ENCODE results near the gene CACNB1. TPM values are rescaled to one million over a fixed set of nuclear protein-coding genes. Genes with fewer than 3 reads are reported as not detected.

The CACNB1 gene
- total RNA-seq, 4 donors from 2014 or later: 3.6 to 7.9 (median 5.9) TPM

- Histone ChIP-seq H3K27ac (peak overlapping the region in 3 of 4 donors; percentile 48 to 51 (median 49)), H3K36me3 (no peaks in the 10 kb centered on the region), H3K27me3 (no peaks in the 10 kb centered on the region), H3K9me3 (peaks cover 0 to 4% (median 0%) of the 10 kb centered on the region in 3 donors), H3K4me1 (peaks cover 0 to 39% (median 9%) of the 10 kb centered on the region in 3 donors), H3K4me3 (peak overlapping the region; percentile 25 to 58)
- peak; percentile 17 for ATAC-seq
- no CpG with 5 or more reads among the region's 51 CpGs for WGBS, 2 donors (ENCODE audit: low coverage in 1 of 2)
- TF ChIP-seq CTCF (IDR thresholded peaks at IDR 0.05) (no peak), POLR2AphosphoS5 (IDR thresholded peaks at IDR 0.05) (no peak), POLR2A (IDR thresholded peaks at IDR 0.05) (no peak), EP300 (IDR thresholded peaks at IDR 0.05) (no peak)
Observed at GRCh38 chr17:39165178-39165840, 32.2 kb downstream of the CACNB1 start.

- peak; percentile 97 for ATAC-seq
Observed at GRCh38 chr17:39164675-39165143, 32.8 kb downstream of the CACNB1 start.

GRCh38 chr17:39161962-39162361, 35.5 kb downstream of the CACNB1 start:
- H3K36me3 ChIP-seq: no peaks in the 10 kb centered on the region
- H3K27ac ChIP-seq: no peak overlapping the region
- no peak for ATAC-seq
- no peaks in the 10 kb centered on the region for H3K27me3 ChIP-seq
- no peaks in the 10 kb centered on the region for H3K9me3 ChIP-seq
- no peak overlapping the region for H3K4me3 ChIP-seq
- no peak for TF ChIP-seq POLR2AphosphoS5 (IDR thresholded peaks at IDR 0.05)
- no peak for TF ChIP-seq POLR2A (IDR thresholded peaks at IDR 0.05)
- no peak for TF ChIP-seq EP300 (IDR thresholded peaks at IDR 0.05)
- TF ChIP-seq CTCF (IDR thresholded peaks at IDR 0.05): no peak
- peaks cover 0 to 34% (median 6%) of the 10 kb centered on the region in 3 donors for H3K4me1 ChIP-seq
- 50 to 75% methylated on average over 1 to 2 of the region's 2 CpGs for WGBS, 2 donors (ENCODE audit: low coverage in 1 of 2)

More at GRCh38 chr17:39164675-39165143, 32.8 kb downstream of the CACNB1 start:
- H3K27me3 ChIP-seq: no peaks in the 10 kb centered on the region
- no peaks in the 10 kb centered on the region for H3K36me3 ChIP-seq
- peaks cover 0 to 4% (median 0%) of the 10 kb centered on the region in 3 donors for H3K9me3 ChIP-seq
- WGBS, 2 donors (ENCODE audit: low coverage in 1 of 2): 0% methylated on average over 3 to 7 of the region's 15 CpGs
- peak overlapping the region in 3 of 4 donors; percentile 48 to 51 (median 49) for H3K27ac ChIP-seq
- peak overlapping the region; percentile 25 to 58 for H3K4me3 ChIP-seq
- TF ChIP-seq POLR2AphosphoS5 (IDR thresholded peaks at IDR 0.05): no peak
- TF ChIP-seq CTCF (IDR thresholded peaks at IDR 0.05): peak in 3 of 4 experiments; percentile 80 to 91 (median 83)
- peaks cover 0 to 39% (median 9%) of the 10 kb centered on the region in 3 donors for H3K4me1 ChIP-seq

- TF ChIP-seq POLR2A (IDR thresholded peaks at IDR 0.05): no peak
- TF ChIP-seq CTCF (IDR thresholded peaks at IDR 0.05): no peak
- no peak for TF ChIP-seq EP300 (IDR thresholded peaks at IDR 0.05)
- TF ChIP-seq POLR2AphosphoS5 (IDR thresholded peaks at IDR 0.05): no peak
- H3K9me3 ChIP-seq: no peaks in the 10 kb centered on the region
- 86 to 97% methylated on average over 2 of the region's 2 CpGs for WGBS, 2 donors (ENCODE audit: low coverage in 1 of 2)
- H3K27ac ChIP-seq: no peak overlapping the region
- H3K4me1 ChIP-seq: peaks cover 0 to 7% (median 0%) of the 10 kb centered on the region in 3 donors
- no peak for ATAC-seq
- H3K27me3 ChIP-seq: peaks cover 6% of the 10 kb centered on the region
- no peaks in the 10 kb centered on the region for H3K36me3 ChIP-seq
- no peak overlapping the region for H3K4me3 ChIP-seq
Observed at GRCh38 chr17:39158623-39159022, 38.8 kb downstream of the CACNB1 start.

DNA sequence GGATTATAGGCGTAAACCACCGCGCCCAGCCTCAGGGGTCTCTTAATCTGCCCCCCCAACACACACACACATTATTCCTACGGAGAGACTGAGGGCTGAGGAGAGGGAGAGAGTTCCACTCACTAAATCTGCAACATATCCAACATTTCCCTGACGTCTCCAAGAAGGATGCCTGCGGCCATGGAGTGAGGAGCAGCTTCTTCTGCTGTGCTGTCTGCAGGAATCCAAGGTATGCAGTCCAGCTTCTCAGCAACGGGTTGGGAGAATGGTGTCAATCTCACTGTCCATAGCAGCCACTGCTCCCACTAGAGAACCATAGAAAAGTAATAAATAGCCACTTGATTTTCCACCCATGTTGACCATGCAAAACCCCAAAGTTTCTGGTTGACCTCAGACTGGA, 41.0 kb downstream of the CACNB1 start:
- TF ChIP-seq POLR2AphosphoS5 (IDR thresholded peaks at IDR 0.05) (no peak), POLR2A (IDR thresholded peaks at IDR 0.05) (no peak), EP300 (IDR thresholded peaks at IDR 0.05) (no peak), CTCF (IDR thresholded peaks at IDR 0.05) (no peak)
- WGBS, 2 donors (ENCODE audit: low coverage in 1 of 2): 56 to 100% methylated on average over 2 to 3 of the region's 7 CpGs
- peaks cover 12% of the 10 kb centered on the region for H3K27me3 ChIP-seq

More for the DNA sequence above, 41.0 kb downstream of the CACNB1 start:
- no peak for ATAC-seq
- Histone ChIP-seq H3K27ac (no peak overlapping the region), H3K4me3 (no peak overlapping the region), H3K36me3 (no peaks in the 10 kb centered on the region), H3K4me1 (peaks cover 0 to 28% (median 9%) of the 10 kb centered on the region in 3 donors), H3K9me3 (no peaks in the 10 kb centered on the region)

Data from gastroesophageal sphincter (tissue), 4 donors.